Inferior parietal cortex (tissue), 1 donor: Measurements from ENCODE around the gene USP9Y.
A peak's percentile ranks its signal among the peaks of the same experiment; 100 is the strongest.
"Not testable (repeated sequence)": the region's sequence is repeated elsewhere in the genome, so short reads cannot be mapped to it uniquely, and the experiment has no call there.

Experiments used
- DNase-seq: peaks from one replicate; pipeline ENCODE4 v3.0.0-alpha.2; 2016; ENCODE audit errors: extremely low spot score

Gene USP9Y

GRCh38 chrY:12701181-12701695 is at the start of gene USP9Y:
TSS of gene USP9Y (plus strand) at chrY:12701231. CDS start at chrY:12709448, 8,217 bp downstream.
- no peak for DNase-seq

- DNase-seq, result no peak
Measured at GRCh38 chrY:12651621-12652036, 49.4 kb upstream of the USP9Y start.

- DNase-seq, result peak; percentile 16
Measured at GRCh38 chrY:12661745-12662681, 39.0 kb upstream of the USP9Y start.

- DNase-seq, result peak; percentile 20
Measured at GRCh38 chrY:12662745-12663591, 38.1 kb upstream of the USP9Y start.

DNA sequence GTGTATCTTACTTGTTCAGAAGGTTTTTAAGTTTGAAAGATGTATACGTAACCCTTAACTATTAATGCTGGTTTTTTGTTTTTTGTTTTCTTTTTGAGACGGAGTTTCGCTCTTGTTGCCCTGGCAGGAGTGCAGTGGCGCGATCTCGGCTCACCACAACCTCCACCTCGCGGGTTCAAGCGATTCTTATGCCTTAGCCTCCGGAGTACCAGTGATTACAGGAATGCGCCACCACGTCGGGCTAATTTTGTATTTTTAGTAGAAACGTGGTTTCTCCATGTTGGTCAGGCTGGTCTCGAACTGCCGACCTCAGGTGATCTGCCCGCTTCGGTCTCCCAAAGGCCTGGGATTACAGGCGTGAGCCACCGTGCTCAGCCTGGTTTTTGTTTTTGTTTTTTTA is 37.2 kb upstream of the USP9Y start:
- not testable (repeated sequence) for DNase-seq

- DNase-seq, result no peak
Measured at GRCh38 chrY:12678111-12678510, 22.9 kb upstream of the USP9Y start.

GRCh38 chrY:12681535-12681934 is 19.5 kb upstream of the USP9Y start:
- no peak for DNase-seq

- no peak for DNase-seq
Measured at GRCh38 chrY:12688337-12688736, 12.7 kb upstream of the USP9Y start.

DNA sequence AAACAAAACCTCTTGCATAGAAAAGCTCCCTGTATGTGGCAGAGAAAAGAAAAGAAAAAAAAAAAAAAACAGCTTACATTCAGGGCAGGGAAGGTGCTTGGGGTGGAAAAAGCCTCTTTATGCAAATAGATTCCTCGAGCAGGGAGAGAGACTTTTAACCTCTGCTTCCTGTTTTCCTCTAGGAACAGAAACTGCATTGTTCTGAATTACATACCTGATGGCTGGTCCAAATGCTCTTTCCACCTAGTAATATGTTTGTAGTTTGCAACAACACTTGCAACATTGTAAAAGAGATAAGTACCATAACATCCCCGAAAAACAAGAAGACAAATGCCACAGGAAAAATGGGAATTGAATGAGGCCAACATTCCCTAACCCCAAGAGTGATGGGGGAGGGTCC is 944 bp upstream of the USP9Y start:
- DNase-seq, result no peak

GRCh38 chrY:12702174-12702573 is 1.1 kb downstream of the USP9Y start:
- DNase-seq, result no peak

DNA sequence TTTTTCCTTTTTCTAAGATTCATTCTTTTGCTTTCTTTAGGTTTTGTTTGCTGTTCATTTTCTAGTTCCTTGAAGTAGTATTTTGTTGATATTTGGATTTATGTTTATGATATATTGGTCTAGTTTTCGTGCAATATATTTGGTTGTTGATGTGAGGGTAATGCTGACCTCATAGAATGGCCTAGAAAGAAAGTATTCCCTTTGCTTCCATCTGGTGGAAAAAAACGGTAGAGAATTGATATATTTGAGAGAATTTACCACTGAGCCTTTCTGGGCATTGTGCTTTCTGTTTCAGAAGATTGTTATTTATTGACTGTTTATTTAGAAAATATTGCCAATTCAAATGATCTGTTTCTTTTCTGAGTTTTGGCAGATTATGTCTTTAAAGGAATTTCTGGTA is 9.4 kb downstream of the USP9Y start:
- no peak for DNase-seq

GRCh38 chrY:12715376-12715775 is 14.3 kb downstream of the USP9Y start:
- no peak for DNase-seq

GRCh38 chrY:12729746-12730145 is 28.7 kb downstream of the USP9Y start:
- no peak for DNase-seq

DNA sequence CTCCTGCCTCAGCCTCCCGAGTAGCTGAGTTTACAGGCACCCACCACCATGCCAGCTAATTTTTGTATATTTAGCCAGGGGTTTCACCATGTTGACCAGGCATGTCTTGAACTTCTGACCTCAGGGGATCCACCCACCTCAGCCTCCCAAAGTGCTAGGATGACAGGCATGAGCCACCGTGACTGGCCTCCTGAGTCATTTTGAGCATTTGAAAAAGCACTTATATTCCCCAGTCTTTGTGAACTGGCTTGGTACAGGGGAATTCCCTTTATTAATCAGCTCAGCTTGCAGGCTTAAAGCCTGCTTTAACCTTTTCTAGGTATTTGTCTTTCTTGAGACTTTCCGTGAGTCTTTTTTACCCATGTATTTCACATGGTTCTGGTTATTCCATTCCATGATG is 32.6 kb downstream of the USP9Y start:
- DNase-seq, result no peak

DNA sequence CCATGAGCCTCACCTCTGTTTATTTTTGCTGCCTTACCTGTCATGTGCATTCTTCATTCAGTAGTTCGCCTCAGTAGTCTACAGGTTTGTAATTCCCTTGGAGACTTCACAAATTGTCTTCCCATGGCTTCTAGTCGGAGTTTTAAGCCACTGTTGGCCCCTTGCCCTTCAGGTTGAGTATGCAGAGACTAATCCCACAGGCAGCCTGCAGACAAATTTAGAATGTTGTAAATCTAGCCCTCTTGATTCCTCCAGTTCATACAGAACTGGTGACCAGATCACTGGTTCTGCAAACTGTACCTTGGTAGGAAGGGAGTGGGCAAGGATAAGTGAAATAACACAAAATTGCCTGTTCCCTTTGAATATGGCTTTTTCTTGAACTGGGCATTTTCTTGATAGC is 33.0 kb downstream of the USP9Y start:
- DNase-seq, result no peak

- DNase-seq, result no peak
Measured at GRCh38 chrY:12741414-12741813, 40.4 kb downstream of the USP9Y start.

- no peak for DNase-seq
Measured at GRCh38 chrY:12742725-12743124, 41.7 kb downstream of the USP9Y start.

DNA sequence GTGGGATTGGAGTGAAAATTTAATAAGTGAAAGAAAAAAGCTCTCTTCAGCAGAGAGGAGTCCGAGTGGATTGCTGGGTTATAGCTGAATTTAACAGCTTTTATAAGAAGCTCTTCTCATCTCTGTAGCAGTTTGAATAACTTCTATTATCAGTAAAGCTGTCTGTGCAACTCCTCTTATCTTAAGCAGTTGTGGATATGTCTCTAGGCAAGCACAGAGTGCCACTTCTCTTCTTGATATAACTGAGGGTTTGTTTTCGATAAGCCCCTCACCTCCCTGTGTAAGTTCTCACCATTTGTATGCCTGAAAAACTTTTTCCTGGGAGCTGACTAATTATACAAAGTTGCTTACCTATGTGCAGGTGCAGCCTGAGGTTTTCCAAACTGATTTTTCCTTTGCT is 43.1 kb downstream of the USP9Y start:
- DNase-seq, result no peak

GRCh38 chrY:12749293-12749692 is 48.3 kb downstream of the USP9Y start:
- DNase-seq, result no peak

- DNase-seq, result no peak
Measured at GRCh38 chrY:12752856-12753255, 51.8 kb downstream of the USP9Y start.

GRCh38 chrY:12756021-12756420 is 55.0 kb downstream of the USP9Y start:
- DNase-seq, result no peak

DNA sequence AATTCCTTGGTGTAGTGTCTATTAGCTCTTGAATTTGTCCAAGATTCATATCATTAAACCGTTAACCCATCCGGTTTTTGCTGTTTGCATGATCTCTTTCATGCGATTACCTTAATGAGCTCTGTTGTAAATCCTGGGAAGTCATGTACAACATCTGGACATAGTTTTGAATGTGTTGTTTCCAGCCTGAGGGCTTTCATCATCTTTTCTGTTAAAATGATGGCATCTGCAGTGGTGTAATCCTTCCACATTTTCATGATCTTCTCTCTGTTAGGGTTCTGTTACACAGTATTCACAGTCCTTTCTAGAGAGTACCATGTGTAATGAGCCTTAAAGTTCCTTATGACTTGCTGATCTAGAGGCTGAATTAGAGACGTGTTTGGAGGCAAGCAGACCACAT is 64.9 kb downstream of the USP9Y start:
- DNase-seq, result no peak
